ENCODE results near the gene YPEL2. TPM values are rescaled to one million over a fixed set of nuclear protein-coding genes. Genes with fewer than 3 reads are reported as not detected.

YPEL2 gene
- total RNA-seq, 1 experiment from 2014 or later = 4.7 TPM

DNA sequence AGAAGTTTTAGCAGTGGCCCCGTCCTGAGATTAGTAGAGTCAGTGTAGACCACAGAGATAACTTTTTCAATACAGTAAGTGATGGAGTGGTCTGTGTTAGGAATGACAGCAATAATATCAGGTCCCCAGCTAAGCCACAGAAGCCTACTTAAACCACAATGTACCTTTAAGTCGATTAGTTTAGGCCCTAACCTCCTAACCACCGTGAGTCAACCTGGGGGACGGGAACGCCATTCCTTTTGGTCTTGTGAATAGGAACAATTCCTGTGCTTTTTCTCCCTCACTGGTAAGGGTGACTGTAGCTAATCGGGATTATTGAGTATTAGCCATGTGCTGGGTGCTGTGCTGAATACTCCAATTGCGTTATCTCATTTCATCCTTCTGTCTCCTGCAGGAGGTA is 14.0 kb downstream of the YPEL2 start:
- RAD21 ChIA-PET (ENCODE audit: low non-redundant PET in 1 of 2, low total read pairs in 2 of 2, uncharacterized antibody in 2 of 2, unreplicated experiment in 2 of 2) = no interaction called here
- intact Hi-C loops (cut with micrococcal nuclease) = no loop called here
- no peak for DNase-seq (ENCODE audit: low read depth, low spot score)

More for the DNA sequence above, 14.0 kb downstream of the YPEL2 start:
- no peaks in the 10 kb centered on the region for H4K20me1 ChIP-seq (ENCODE audit: insufficient read depth)
- H3K79me2 ChIP-seq (ENCODE audit: insufficient read depth, low read length) = no peaks in the 10 kb centered on the region
- POLR2A ChIA-PET = no interaction called here
- peaks cover 14% of the 10 kb centered on the region; the same call in 1 of the 2 replicates for H3K27me3 ChIP-seq (ENCODE audit: insufficient read depth, low read length)
- H3K4me3 ChIP-seq (replicated peaks in 1 of 2; ENCODE audit: low read depth in 1 of 2, low read length in 2 of 2) = no peak overlapping the region
- H3K9me2 ChIP-seq (ENCODE audit: insufficient read depth) = no peaks in the 10 kb centered on the region
- H2AFZ ChIP-seq (ENCODE audit: low read depth, low read length, poor library complexity, severe bottlenecking) = no peak overlapping the region
- H3K4me2 ChIP-seq (ENCODE audit: low read length) = no peak overlapping the region
- CTCF ChIA-PET = no interaction called here
- no peaks in the 10 kb centered on the region for H3K9me3 ChIP-seq (ENCODE audit: control insufficient read depth in 1 of 2, insufficient read depth in 1 of 2, low read depth in 1 of 2, low read length in 2 of 2)
- H3K4me1 ChIP-seq (ENCODE audit: control insufficient read depth in 1 of 2, insufficient read depth in 2 of 2, low read length in 2 of 2) = no peaks in the 10 kb centered on the region
- no peak for ATAC-seq
- H3K36me3 ChIP-seq (ENCODE audit: control insufficient read depth in 1 of 2, insufficient read depth in 2 of 2, low read length in 2 of 2) = no peaks in the 10 kb centered on the region
- H3K27ac ChIP-seq (ENCODE audit: low read depth, low read length) = no peak overlapping the region
- no peak for TF ChIP-seq EZH2phosphoT487 (IDR thresholded peaks at IDR 0.05; ENCODE audit: borderline replicate concordance)
- TF ChIP-seq CTCF (IDR thresholded peaks at IDR 0.05 in 2 of 3, conservative IDR thresholded peaks at IDR 0.05 in 1 of 3; ENCODE audit: borderline replicate concordance in 1 of 3, insufficient read depth in 1 of 3, low read depth in 2 of 3, low read length in 2 of 3) = no peak
- no peak for TF ChIP-seq SRF (IDR thresholded peaks at IDR 0.05; ENCODE audit: low read depth)
- TF ChIP-seq RAD21 (IDR thresholded peaks at IDR 0.05; ENCODE audit: low read depth) = no peak
- no peak for TF ChIP-seq FOSL1 (IDR thresholded peaks at IDR 0.05; ENCODE audit: low read depth)
- TF ChIP-seq YY1 (IDR thresholded peaks at IDR 0.05; ENCODE audit: extremely low read depth, insufficient replicate concordance, low read depth, low read length) = no peak
- TF ChIP-seq, protein P1, sequence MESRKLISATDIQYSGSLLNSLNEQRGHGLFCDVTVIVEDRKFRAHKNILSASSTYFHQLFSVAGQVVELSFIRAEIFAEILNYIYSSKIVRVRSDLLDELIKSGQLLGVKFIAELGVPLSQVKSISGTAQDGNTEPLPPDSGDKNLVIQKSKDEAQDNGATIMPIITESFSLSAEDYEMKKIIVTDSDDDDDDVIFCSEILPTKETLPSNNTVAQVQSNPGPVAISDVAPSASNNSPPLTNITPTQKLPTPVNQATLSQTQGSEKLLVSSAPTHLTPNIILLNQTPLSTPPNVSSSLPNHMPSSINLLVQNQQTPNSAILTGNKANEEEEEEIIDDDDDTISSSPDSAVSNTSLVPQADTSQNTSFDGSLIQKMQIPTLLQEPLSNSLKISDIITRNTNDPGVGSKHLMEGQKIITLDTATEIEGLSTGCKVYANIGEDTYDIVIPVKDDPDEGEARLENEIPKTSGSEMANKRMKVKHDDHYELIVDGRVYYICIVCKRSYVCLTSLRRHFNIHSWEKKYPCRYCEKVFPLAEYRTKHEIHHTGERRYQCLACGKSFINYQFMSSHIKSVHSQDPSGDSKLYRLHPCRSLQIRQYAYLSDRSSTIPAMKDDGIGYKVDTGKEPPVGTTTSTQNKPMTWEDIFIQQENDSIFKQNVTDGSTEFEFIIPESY (IDR thresholded peaks at IDR 0.05; ENCODE audit: extremely low read depth, insufficient replicate concordance, low read length) = no peak
- TF ChIP-seq POLR2A (IDR thresholded peaks at IDR 0.05; ENCODE audit: borderline replicate concordance, extremely low read depth, insufficient read depth, insufficient read length) = no peak
- TF ChIP-seq CEBPB (IDR thresholded peaks at IDR 0.05; ENCODE audit: low read depth) = no peak
- TF ChIP-seq, protein P2, sequence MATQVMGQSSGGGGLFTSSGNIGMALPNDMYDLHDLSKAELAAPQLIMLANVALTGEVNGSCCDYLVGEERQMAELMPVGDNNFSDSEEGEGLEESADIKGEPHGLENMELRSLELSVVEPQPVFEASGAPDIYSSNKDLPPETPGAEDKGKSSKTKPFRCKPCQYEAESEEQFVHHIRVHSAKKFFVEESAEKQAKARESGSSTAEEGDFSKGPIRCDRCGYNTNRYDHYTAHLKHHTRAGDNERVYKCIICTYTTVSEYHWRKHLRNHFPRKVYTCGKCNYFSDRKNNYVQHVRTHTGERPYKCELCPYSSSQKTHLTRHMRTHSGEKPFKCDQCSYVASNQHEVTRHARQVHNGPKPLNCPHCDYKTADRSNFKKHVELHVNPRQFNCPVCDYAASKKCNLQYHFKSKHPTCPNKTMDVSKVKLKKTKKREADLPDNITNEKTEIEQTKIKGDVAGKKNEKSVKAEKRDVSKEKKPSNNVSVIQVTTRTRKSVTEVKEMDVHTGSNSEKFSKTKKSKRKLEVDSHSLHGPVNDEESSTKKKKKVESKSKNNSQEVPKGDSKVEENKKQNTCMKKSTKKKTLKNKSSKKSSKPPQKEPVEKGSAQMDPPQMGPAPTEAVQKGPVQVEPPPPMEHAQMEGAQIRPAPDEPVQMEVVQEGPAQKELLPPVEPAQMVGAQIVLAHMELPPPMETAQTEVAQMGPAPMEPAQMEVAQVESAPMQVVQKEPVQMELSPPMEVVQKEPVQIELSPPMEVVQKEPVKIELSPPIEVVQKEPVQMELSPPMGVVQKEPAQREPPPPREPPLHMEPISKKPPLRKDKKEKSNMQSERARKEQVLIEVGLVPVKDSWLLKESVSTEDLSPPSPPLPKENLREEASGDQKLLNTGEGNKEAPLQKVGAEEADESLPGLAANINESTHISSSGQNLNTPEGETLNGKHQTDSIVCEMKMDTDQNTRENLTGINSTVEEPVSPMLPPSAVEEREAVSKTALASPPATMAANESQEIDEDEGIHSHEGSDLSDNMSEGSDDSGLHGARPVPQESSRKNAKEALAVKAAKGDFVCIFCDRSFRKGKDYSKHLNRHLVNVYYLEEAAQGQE (IDR thresholded peaks at IDR 0.05; ENCODE audit: low read depth) = no peak
- TF ChIP-seq ZFX (IDR thresholded peaks at IDR 0.05) = no peak
- TF ChIP-seq MAX (IDR thresholded peaks at IDR 0.05) = no peak
- TF ChIP-seq EGR1 (IDR thresholded peaks at IDR 0.05; ENCODE audit: low read depth) = no peak
- no peak for TF ChIP-seq ATF3 (IDR thresholded peaks at IDR 0.05)
- no peak for TF ChIP-seq JUND (IDR thresholded peaks at IDR 0.05)
- H3K9ac ChIP-seq (ENCODE audit: low read length) = no peak overlapping the region
- no TSS peak for BruUV-seq (replicated peaks)

Data from HCT116 (cell line).